HG03378 (cell line): Measurements from ENCODE around the gene CAT.

Experiments
- ATAC-seq: cut with Tn5 transposase; IDR thresholded peaks from one replicate; pipeline ENCODE4 v1.9.1; 2021; ENCODE audit warnings: mild to moderate bottlenecking, moderate library complexity; ENCODE audit not compliant: unreplicated experiment

Gene CAT

GRCh38 chr11:34521265-34521664, 82.5 kb downstream of the CAT start:
- ATAC-seq, result no peak
